C4-2B (cell line): ENCODE results near the gene TRAF1.

Experiments used
- CTCF ChIP-seq: fragments of 450-650 bp; conservative IDR thresholded peaks from 2 replicates; pipeline ENCODE4 v1.5.1; 2017; ENCODE audit warnings: mild to moderate bottlenecking
- ZFX ChIP-seq: fragments of 450-650 bp; IDR thresholded peaks from 2 replicates; pipeline ENCODE4 v1.6.1; 2017

- TF ChIP-seq CTCF = no peak
- no peak for TF ChIP-seq ZFX
Observed at GRCh38 chr9:120935383-120935857, 8.8 kb upstream of the TRAF1 start.
